Panc1 (cell line): Measurements from ENCODE around the gene WLS. TPM values are rescaled to one million over a fixed set of nuclear protein-coding genes. Genes with fewer than 3 reads are reported as not detected.

Experiments
- ATAC-seq: fragments of 200-7000 bp; cut with Tn5 transposase; 2 replicates; pipeline ENCODE4 v1.9.1; 2020; ENCODE audit warnings: mild to moderate bottlenecking, moderate library complexity
- BruUV-seq: library from RNA; stranded (reverse); fragments of 400-500 nt; replicated peaks from 2 replicates; lab custom pipeline; 2021; lab: Mats Ljungman, UMichigan
- CTCF ChIA-PET: fragments of 300-600 bp; sonication (Branson Sonifier 250); formaldehyde crosslinking; loops from one replicate; lab custom pipeline; 2022; ENCODE audit warnings: antibody characterized with exemption; lab: Charles Lee
- POLR2A ChIA-PET: fragments of 300-600 bp; sonication (Branson Sonifier 250); formaldehyde crosslinking; loops from one replicate; lab custom pipeline; 2022; ENCODE audit warnings: antibody characterized with exemption; lab: Charles Lee
- DNase-seq: peaks from one replicate; pipeline ENCODE4 v3.0.0-alpha.2; 2010; ENCODE audit warnings: low read depth, low spot score
- H3K27ac ChIP-seq: 2 replicates; pipeline ENCODE4 v1.5.1; 2011; ENCODE audit warnings: mild to moderate bottlenecking, low read length, inconsistent platforms
- H3K27me3 ChIP-seq: fragments of 200-500 bp; sonication (Bioruptor generic); 2 replicates; pipeline ENCODE4 v1.6.0; 2014; ENCODE audit warnings: low read length, inconsistent platforms; ENCODE audit not compliant: control insufficient read depth, insufficient read depth
- H3K36me3 ChIP-seq: fragments of 200-500 bp; sonication (Bioruptor generic); 2 replicates; pipeline ENCODE4 v1.5.1; 2014; ENCODE audit warnings: inconsistent platforms, mild to moderate bottlenecking, low read length, moderate library complexity; ENCODE audit not compliant: control insufficient read depth, insufficient read depth
- H3K4me1 ChIP-seq: 2 replicates; pipeline ENCODE4 v1.5.1; 2011; ENCODE audit warnings: inconsistent platforms, mild to moderate bottlenecking, low read length, moderate library complexity; ENCODE audit not compliant: control insufficient read depth, insufficient read depth
- H3K4me3 ChIP-seq, 2 experiments: 2 replicates each; pipeline ENCODE4 v1.5.1; 2011 to 2012; ENCODE audit warnings: low read depth in 2 of 2, low read length in 2 of 2, mild to moderate bottlenecking in 2 of 2, inconsistent platforms in 1 of 2, moderate library complexity in 1 of 2
- H3K9me3 ChIP-seq: fragments of 200-500 bp; sonication (Bioruptor generic); 2 replicates; pipeline ENCODE4 v1.5.1; 2014; ENCODE audit warnings: low read depth, mild to moderate bottlenecking, inconsistent platforms, low read length, moderate library complexity; ENCODE audit not compliant: control insufficient read depth, insufficient read depth
- CTCF ChIP-seq: fragments of 450-650 bp; IDR thresholded peaks from 2 replicates; pipeline ENCODE4 v1.5.1; 2017; ENCODE audit warnings: mild to moderate bottlenecking
- POLR2AphosphoS5 ChIP-seq: IDR thresholded peaks from 2 replicates; pipeline ENCODE4 v1.6.1; 2012; ENCODE audit warnings: mild to moderate bottlenecking, low read depth, low read length, moderate library complexity
- REST ChIP-seq, 2 experiments: IDR thresholded peaks; 2 replicates each; pipeline ENCODE4 v1.6.1; 2011 to 2012; ENCODE audit warnings: low read depth in 2 of 2, control low read depth in 1 of 2, low read length in 1 of 2, mild to moderate bottlenecking in 1 of 2, moderate library complexity in 1 of 2; ENCODE audit not compliant: insufficient read depth in 1 of 2
- SIN3A ChIP-seq: IDR thresholded peaks from 2 replicates; pipeline ENCODE4 v1.6.1; 2012; ENCODE audit warnings: low read depth, mild to moderate bottlenecking, low read length, moderate library complexity, borderline replicate concordance; ENCODE audit not compliant: insufficient read depth
- TCF7L2 ChIP-seq: IDR thresholded peaks from 2 replicates; pipeline ENCODE4 v1.6.1; 2011; ENCODE audit warnings: mild to moderate bottlenecking, low read depth, low read length, inconsistent platforms
- in situ Hi-C: cut with HindIII; loops from 2 replicates; pipeline ENCODE4 v1.10.0; 2016; ENCODE audit warnings: low sequenced_read_pairs, low pct_unique_long_range_greater_than_20kb
- intact Hi-C: fragments of 100-400 bp; cut with micrococcal nuclease; formaldehyde crosslinking; loops from one replicate; pipeline ENCODE4 v1.10.0; 2022; ENCODE audit not compliant: unreplicated experiment
- total RNA-seq: library from RNA; stranded (reverse); gene quantifications from one replicate; pipeline ENCODE4 v1.2.1, GENCODE V29; 2021; ENCODE audit not compliant: unreplicated experiment

WLS gene
- total RNA-seq, 1 experiment from 2014 or later = 29.6 TPM

- DNase-seq (no peak), ATAC-seq (no peak)
- Histone ChIP-seq H3K9me3 (no peaks in the 10 kb centered on the region), H3K36me3 (no peaks in the 10 kb centered on the region), H3K27me3 (no peaks in the 10 kb centered on the region), H3K27ac (no peak overlapping the region), H3K4me1 (no peaks in the 10 kb centered on the region), H3K4me3 (no peak overlapping the region)
- intact Hi-C loops = no loop called here
- TF ChIP-seq CTCF (no peak), SIN3A (no peak), POLR2AphosphoS5 (no peak), REST (IDR thresholded peaks at IDR 0.05; ENCODE audit: insufficient read depth in 1 of 2, low read depth in 2 of 2, low read length in 1 of 2) (no peak), TCF7L2 (no peak)
- BruUV-seq = no TSS peak
- ChIA-PET CTCF (no interaction called here), POLR2A (no interaction called here)
- in situ Hi-C loops = no loop called here
Observed at GRCh38 chr1:68202239-68202832, 30.0 kb downstream of the WLS start.

- intact Hi-C loops = no loop called here
- no peak overlapping the region for H3K4me3 ChIP-seq
- no peak for TF ChIP-seq TCF7L2
- no peak for TF ChIP-seq CTCF
- TF ChIP-seq POLR2AphosphoS5 = no peak
- TF ChIP-seq REST (IDR thresholded peaks at IDR 0.05; ENCODE audit: insufficient read depth in 1 of 2, low read depth in 2 of 2, low read length in 1 of 2) = no peak
- no peak for TF ChIP-seq SIN3A
- no peaks in the 10 kb centered on the region for H3K9me3 ChIP-seq
- no peaks in the 10 kb centered on the region for H3K4me1 ChIP-seq
- no peak overlapping the region for H3K27ac ChIP-seq
- H3K36me3 ChIP-seq = no peaks in the 10 kb centered on the region
- BruUV-seq = no TSS peak
- ChIA-PET CTCF (no interaction called here), POLR2A (no interaction called here)
- ATAC-seq = no peak
- in situ Hi-C loops = no loop called here
- no peaks in the 10 kb centered on the region for H3K27me3 ChIP-seq
- DNase-seq = no peak
Observed at GRCh38 chr1:68201546-68202238, 30.6 kb downstream of the WLS start.
